Subcutaneous adipose tissue (tissue), 4 donors: Measurements from ENCODE around the gene GCNA. TPM values are rescaled to one million over a fixed set of nuclear protein-coding genes. Genes with fewer than 3 reads are reported as not detected.

ENCODE experiments used
- total RNA-seq, 4 donors: library from RNA; depleted of rRNA; stranded (reverse); fragments of >200 nt; gene quantifications; one replicate each; pipeline ENCODE4 v1.1.0, GENCODE V29; 2016
- TF ChIP-seq, protein P1 (sequence below): fragments of 450-650 bp; IDR thresholded peaks from one replicate; pipeline ENCODE4 v1.5.1; 2016; ENCODE audit warnings: low read depth, mild to moderate bottlenecking, control low read depth, antibody characterized with exemption, moderate library complexity

The GCNA gene, protein sequence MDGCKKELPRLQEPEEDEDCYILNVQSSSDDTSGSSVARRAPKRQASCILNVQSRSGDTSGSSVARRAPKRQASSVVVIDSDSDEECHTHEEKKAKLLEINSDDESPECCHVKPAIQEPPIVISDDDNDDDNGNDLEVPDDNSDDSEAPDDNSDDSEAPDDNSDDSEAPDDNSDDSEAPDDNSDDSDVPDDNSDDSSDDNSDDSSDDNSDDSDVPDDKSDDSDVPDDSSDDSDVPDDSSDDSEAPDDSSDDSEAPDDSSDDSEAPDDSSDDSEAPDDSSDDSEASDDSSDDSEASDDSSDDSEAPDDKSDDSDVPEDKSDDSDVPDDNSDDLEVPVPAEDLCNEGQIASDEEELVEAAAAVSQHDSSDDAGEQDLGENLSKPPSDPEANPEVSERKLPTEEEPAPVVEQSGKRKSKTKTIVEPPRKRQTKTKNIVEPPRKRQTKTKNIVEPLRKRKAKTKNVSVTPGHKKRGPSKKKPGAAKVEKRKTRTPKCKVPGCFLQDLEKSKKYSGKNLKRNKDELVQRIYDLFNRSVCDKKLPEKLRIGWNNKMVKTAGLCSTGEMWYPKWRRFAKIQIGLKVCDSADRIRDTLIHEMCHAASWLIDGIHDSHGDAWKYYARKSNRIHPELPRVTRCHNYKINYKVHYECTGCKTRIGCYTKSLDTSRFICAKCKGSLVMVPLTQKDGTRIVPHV
- 1 to 10 TPM; 4.1 to 5.7 (median 5.1) TPM for total RNA-seq

DNA sequence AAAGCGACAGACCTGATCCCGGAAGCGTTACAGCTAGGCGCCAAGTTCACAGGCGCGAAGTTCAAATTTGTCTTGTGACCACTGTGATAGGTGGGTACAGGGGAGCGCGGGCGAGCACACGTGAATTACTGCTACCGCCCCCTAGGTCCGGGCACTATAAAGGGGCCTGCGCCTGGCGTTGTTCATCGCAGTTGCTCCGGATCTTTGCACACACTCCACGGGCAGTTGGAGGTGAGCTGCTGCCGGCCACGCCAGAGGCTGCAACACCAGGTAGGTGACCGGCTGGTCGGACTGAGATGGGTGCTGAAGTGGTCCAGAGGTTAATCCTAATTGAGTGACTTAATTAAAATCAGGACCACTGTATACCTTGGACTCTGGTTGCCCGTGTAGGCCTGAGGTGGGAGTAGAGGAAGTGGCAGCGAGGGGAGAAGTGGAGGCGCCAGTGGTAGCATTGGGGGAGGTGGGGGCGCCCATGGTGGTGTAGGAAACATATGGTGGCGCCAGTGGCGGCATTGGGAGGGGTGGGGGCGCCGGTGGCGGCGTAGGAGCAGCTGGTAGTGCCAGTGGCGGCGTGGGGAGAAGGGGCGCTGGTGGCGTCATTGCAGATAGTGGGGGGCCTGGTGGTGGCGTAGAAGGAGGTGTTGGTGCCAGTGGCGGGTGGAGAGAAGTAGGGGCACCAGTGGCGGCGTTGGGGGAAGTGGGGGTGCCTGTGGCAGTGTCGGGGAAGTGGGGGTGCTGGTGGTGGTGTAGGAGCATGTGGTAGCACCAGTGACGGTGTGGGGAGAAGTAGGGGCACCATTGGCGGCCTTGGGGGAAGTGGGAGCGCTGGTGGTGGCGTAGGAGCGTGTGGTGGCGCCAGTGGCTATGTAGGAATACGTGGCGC is at the start of gene GCNA:
Gene GCNA (plus strand): TSS at position 185 of the 883 bp plus-strand sequence. CDS start 2,385 bp downstream, outside the sequence.
- TF ChIP-seq, protein P1, sequence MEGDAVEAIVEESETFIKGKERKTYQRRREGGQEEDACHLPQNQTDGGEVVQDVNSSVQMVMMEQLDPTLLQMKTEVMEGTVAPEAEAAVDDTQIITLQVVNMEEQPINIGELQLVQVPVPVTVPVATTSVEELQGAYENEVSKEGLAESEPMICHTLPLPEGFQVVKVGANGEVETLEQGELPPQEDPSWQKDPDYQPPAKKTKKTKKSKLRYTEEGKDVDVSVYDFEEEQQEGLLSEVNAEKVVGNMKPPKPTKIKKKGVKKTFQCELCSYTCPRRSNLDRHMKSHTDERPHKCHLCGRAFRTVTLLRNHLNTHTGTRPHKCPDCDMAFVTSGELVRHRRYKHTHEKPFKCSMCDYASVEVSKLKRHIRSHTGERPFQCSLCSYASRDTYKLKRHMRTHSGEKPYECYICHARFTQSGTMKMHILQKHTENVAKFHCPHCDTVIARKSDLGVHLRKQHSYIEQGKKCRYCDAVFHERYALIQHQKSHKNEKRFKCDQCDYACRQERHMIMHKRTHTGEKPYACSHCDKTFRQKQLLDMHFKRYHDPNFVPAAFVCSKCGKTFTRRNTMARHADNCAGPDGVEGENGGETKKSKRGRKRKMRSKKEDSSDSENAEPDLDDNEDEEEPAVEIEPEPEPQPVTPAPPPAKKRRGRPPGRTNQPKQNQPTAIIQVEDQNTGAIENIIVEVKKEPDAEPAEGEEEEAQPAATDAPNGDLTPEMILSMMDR, result no peak

DNA sequence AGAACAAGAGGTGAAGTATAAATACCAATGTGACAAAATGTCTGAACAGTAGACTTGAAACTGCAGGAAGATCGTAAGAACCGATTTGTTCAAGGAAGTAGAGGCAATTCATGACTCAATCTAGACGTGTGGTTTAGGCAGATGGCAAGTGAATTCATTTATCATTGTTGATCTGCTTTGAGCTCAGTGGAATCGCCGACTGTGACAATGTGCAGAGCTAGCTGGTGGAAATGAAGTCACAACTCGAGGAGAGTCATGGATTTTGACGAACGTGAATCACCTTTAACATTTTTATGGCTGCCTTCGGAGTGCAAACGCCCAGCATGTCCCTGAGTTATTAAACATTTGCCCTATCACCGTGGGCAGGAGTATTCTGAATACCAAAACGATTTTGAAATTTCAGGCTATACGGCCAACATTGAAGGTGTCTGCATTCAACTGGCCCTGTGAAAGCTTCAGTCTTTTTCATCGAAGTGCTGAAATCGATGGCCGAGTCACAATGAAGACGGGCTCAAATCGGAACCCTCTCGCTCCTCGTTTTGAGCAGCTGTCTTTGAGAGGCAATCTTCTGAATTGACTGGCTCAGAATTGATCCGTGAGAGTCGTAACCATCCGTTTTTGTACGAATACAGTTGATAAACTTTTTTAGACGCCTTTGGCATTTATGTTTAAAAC is 46.0 kb upstream of the GCNA start:
- TF ChIP-seq, protein P1, result no peak

DNA sequence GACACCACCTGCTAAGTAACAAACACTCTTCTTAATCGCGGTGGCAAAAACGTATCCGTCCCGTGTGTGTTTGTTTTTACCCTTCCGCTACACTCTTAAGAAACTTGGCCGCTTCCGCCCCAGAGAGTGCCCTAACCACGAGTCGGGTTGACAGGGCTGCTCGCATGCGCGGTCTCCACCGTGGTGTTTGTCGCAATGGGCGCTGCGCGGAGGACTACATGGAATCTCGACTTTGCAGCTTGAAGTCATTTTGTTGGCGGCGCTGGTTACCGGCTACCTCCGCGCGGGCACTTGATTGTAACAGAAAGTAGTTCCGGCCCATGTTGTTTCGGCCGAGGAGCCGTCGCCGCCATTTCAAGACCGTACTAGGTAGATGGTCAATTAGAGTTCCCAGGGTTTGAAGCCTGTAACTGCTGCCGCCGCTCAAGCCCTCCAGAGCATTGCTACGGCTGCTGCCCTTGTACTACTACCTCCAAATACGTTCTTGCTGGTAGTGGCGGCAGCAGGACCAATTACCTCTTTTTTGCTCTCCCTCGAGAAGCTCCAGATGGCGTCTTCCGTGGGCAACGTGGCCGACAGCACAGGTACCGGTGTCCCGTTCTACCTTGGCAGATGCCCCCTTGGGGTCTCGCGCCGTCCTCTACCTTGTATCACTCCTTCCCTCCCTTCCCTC is 45.3 kb upstream of the GCNA start, which contains the start of gene OGT:
Gene OGT (plus strand): TSS at position 352 of the 673 bp plus-strand sequence. CDS start 196 bp downstream, at position 548.
- TF ChIP-seq, protein P1, result no peak

DNA sequence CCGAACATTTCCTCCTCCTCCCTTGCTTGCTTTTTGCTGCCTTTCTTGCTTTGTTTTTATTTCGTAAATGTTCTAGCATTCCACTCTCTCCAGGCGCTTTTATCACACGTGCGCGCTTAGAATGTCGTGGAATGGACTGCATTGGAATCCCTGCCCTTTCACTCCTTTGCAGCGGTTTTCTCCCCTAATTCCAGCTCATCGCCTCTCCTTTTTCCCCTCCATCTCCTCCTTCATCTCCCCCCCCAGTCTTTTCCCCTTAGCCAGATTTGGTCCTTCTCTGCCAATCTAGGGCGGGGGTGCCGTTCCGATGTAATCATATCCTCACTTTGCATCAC is 44.8 kb upstream of the GCNA start:
- TF ChIP-seq, protein P1, result no peak

DNA sequence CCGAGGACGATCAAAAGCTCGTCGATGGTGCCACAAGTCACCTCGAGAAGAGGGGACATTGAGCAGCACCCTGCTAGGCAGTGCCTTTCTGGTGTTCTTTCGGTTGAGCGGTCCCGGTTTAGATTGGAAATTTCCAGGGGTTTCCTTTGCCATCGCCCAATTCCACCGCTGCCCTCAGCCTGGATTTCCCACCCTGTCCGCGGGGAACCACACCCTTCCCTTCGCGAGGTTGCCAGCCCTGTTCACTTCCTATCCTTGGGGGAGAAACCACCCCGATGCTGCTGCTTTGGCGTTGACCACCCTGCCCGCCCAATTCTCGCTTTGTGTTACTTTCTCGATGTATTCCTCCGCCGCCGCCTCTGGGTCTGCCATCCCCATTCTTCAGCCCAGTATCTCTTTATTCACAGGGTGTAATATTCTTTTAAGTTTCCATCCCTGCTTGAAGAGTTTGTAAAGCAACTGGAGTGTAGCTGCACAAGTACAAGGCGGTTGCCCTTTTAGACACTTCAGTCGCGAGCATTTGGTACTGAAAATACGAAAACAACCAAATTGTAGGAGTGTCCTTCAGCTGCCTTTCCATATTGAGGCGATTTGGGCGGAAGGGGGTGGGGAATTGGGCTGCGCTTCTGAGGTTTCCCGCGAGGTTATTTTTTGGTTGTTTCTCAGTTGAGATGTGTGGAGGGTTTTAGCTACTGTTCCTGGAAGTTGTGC is 44.2 kb upstream of the GCNA start:
- TF ChIP-seq, protein P1, result no peak
